SJSA1 (cell line): ENCODE measurements around the gene TPBGL. TPM values are rescaled to one million over a fixed set of nuclear protein-coding genes. Genes with fewer than 3 reads are reported as not detected.
A peak's percentile ranks its signal among the peaks of the same experiment; 100 is the strongest.

Source experiments
- DNase-seq, 2 experiments: peaks; one replicate each; pipeline ENCODE4 v3.0.0-alpha.2; 2015 to 2020; ENCODE audit warnings: low spot score in 2 of 2, low read depth in 1 of 2
- H3K27ac ChIP-seq: fragments of 250-450 bp; sonication (Bioruptor Pico); 2 replicates; pipeline ENCODE4 v1.5.1; 2020; ENCODE audit warnings: mild to moderate bottlenecking, moderate library complexity
- H3K27me3 ChIP-seq: fragments of 250-450 bp; sonication (Bioruptor Pico); replicated peaks from 2 replicates; pipeline ENCODE4 v1.5.1; 2020; ENCODE audit warnings: mild to moderate bottlenecking, moderate library complexity
- H3K36me3 ChIP-seq: fragments of 250-450 bp; sonication (Bioruptor Pico); 2 replicates; pipeline ENCODE4 v1.5.1; 2020; ENCODE audit warnings: mild to moderate bottlenecking
- H3K4me1 ChIP-seq: fragments of 250-450 bp; sonication (Bioruptor Pico); replicated peaks from 2 replicates; pipeline ENCODE4 v1.6.1; 2021; ENCODE audit warnings: mild to moderate bottlenecking
- H3K4me3 ChIP-seq: fragments of 250-450 bp; sonication (Bioruptor Pico); 2 replicates; pipeline ENCODE4 v1.5.1; 2020; ENCODE audit warnings: mild to moderate bottlenecking
- H3K9me3 ChIP-seq: fragments of 250-450 bp; sonication (Bioruptor Pico); replicated peaks from 2 replicates; pipeline ENCODE4 v1.5.1; 2020; ENCODE audit warnings: mild to moderate bottlenecking
- total RNA-seq: library from RNA; depleted of rRNA; stranded (reverse); fragments of >200 nt; shearing (Covaris generic); gene quantifications from 2 replicates; pipeline ENCODE4 v1.2.3, GENCODE V29; 2014; rRNA removed

Gene TPBGL, protein sequence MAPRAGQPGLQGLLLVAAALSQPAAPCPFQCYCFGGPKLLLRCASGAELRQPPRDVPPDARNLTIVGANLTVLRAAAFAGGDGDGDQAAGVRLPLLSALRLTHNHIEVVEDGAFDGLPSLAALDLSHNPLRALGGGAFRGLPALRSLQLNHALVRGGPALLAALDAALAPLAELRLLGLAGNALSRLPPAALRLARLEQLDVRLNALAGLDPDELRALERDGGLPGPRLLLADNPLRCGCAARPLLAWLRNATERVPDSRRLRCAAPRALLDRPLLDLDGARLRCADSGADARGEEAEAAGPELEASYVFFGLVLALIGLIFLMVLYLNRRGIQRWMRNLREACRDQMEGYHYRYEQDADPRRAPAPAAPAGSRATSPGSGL
- total RNA-seq = not detected in 2 replicates

DNA sequence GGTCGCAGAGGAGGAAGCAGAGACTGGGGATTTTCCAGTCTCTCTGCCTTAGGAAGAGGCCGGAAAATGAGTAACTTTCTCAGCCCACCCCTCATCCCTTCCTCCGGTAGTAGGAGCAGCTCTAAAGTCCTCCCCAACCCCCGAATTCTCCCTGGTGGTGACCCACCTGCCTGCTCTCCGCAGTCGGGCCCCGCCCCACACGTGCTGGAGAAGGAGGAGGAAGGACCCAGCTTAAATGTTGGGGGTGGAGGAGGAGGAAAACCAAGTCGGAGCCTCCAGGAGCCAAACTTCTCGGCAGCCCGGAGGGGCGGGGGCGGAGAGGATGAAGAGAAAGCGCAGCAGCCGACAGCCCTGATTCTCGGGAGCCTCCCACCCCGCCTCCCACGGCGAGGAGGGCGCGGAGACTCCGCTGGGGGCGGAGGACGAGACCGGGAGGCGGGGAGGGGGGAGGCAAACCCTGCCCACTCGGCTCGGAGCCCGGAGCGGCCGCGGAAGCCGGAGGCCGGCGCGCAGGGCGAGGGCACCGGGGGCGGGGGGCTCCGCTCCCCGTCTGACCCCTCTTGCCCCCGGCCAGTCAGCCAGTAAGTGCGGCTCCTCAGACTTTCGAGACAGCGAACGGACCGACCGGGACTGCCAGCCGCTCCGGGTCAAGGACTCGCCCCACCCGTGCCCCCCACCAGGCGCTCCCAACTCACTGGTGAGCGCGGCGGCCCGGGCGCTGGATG is at the start of gene TPBGL:
Gene TPBGL (plus strand): TSS at position 464 of the 725 bp plus-strand sequence. CDS start 276 bp downstream, outside the sequence.
- no peaks in the 10 kb centered on the region for H3K9me3 ChIP-seq
- no peak for DNase-seq
- H3K36me3 ChIP-seq = no peaks in the 10 kb centered on the region
- peak within 1 kb of the TSS; percentile 31 for H3K4me3 ChIP-seq
- H3K4me1 ChIP-seq = peaks cover 16% of the 10 kb centered on the region
- H3K27me3 ChIP-seq = peaks cover 15% of the 10 kb centered on the region
- no peak within 1 kb of the TSS for H3K27ac ChIP-seq

DNA sequence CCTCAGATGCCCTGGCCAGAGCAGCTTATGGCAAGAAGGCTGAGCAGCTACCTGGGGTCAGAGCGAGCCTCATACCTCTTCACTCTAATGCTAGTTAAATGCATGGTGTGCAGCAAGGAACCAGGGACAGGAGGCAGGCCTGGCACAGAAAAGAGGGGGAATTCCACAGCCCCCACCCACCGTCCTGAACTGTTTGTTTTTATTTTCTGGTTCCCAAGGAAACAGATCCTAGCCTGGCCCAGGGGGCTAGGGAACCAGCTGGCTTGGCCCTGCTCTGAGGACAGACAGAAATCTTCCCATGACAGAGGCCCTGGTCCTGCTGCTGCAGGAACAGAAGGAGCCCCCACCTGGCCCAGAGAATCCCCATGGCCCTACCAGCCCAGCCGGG is 49.2 kb upstream of the TPBGL start:
- no peak for DNase-seq
- Histone ChIP-seq H3K27me3 (no peaks in the 10 kb centered on the region), H3K27ac (no peak overlapping the region), H3K4me1 (peaks cover 3% of the 10 kb centered on the region), H3K36me3 (no peaks in the 10 kb centered on the region), H3K4me3 (no peak overlapping the region), H3K9me3 (no peaks in the 10 kb centered on the region)

DNA sequence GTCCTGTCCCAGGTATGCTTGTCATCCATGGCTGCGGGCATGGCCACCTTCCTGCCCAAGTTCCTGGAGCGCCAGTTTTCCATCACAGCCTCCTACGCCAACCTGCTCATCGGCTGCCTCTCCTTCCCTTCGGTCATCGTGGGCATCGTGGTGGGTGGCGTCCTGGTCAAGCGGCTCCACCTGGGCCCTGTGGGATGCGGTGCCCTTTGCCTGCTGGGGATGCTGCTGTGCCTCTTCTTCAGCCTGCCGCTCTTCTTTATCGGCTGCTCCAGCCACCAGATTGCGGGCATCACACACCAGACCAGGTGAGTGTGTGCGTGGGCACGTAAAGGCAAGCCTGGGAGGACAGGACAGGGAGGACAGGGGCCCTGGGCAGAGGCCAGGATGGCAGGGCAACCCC is 47.3 kb upstream of the TPBGL start:
- Histone ChIP-seq H3K27ac (no peak overlapping the region), H3K4me1 (peaks cover 9% of the 10 kb centered on the region), H3K27me3 (no peaks in the 10 kb centered on the region), H3K4me3 (no peak overlapping the region), H3K36me3 (no peaks in the 10 kb centered on the region), H3K9me3 (no peaks in the 10 kb centered on the region)
- no peak for DNase-seq

DNA sequence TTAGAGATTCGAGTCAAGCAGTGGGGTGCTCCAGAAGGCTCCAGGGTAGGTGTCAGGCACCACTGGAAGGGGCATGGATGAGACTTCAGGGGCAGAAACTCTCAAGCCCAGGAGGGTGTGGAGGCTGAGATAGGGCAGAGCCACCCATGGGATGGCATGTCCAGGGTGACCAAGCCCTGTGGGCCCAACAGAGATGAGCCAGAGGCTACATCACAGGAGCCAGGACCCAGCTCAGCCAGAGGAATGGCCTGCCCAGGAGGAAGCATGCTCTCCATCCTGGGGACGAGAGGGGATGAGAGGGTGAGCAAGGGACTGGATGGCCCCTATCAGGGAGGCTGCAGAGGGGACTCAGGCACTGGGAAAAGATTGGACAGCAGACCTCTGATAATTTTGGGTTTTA is 46.9 kb upstream of the TPBGL start:
- DNase-seq = no peak
- Histone ChIP-seq H3K36me3 (no peaks in the 10 kb centered on the region), H3K27ac (no peak overlapping the region), H3K27me3 (no peaks in the 10 kb centered on the region), H3K4me3 (no peak overlapping the region), H3K4me1 (peaks cover 9% of the 10 kb centered on the region), H3K9me3 (no peaks in the 10 kb centered on the region)

DNA sequence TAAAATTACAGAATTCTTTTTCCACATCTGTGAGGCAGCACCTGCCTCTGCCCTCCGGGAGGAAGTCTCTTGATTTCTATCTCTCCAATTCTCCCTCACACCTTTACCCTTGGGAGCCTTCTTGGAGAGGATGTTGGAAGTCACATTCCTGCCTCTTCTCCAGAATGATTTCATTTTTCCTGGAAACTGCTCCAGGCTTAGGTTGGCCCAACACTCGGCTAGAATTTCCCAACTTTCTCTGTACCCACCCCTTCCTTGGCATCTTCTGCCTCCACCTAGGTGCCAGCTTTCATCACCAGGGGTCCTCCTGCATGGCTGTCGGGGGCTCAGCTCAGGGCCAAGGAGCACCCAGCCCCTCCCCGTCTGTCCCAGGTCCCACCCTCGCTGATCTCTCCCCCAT is 46.4 kb upstream of the TPBGL start:
- Histone ChIP-seq H3K4me1 (peaks cover 9% of the 10 kb centered on the region), H3K36me3 (no peaks in the 10 kb centered on the region), H3K27me3 (no peaks in the 10 kb centered on the region), H3K4me3 (no peak overlapping the region), H3K9me3 (no peaks in the 10 kb centered on the region), H3K27ac (no peak overlapping the region)
- DNase-seq = no peak

DNA sequence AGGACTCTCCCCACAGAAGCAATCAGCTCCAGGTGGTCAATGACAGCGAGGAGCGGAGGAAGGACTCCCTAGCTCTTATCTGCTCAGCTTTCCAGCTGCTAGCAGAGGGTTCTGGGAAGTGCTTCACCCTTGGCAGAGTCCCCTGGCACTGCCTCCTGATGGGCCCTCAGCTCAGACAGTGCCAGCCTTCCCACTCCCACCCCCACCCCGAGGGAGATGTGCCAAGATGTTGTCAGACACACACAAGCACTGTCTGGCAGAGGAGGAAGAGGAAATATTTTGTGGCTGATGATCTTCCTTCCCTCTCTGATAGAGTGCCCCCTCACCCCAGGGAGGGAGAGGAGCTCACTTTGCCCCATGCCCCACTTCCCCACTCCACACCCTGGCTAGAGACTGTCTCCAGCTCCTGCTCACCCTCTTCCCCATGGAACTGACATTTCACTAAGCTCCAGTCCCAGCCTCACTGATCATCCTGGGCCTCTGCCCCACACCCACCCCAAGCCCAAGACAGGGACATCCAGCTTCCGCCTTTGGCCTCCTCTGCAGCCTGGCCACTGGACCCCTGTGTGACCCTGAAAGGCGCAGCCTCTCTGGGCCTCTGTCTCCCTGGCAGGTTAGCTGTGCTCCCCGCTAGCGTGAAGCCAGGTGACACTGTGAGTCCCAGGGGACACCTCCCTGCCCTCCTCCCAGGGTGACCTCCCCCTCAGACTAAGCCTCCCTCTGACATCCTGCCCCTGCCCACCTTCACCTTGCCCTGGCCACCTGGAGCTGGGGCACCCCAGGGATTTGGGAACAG is 45.2 kb upstream of the TPBGL start:
- Histone ChIP-seq H3K9me3 (no peaks in the 10 kb centered on the region), H3K27ac (no peak overlapping the region), H3K36me3 (no peaks in the 10 kb centered on the region), H3K4me3 (no peak overlapping the region), H3K27me3 (no peaks in the 10 kb centered on the region), H3K4me1 (peaks cover 9% of the 10 kb centered on the region)
- DNase-seq = no peak

DNA sequence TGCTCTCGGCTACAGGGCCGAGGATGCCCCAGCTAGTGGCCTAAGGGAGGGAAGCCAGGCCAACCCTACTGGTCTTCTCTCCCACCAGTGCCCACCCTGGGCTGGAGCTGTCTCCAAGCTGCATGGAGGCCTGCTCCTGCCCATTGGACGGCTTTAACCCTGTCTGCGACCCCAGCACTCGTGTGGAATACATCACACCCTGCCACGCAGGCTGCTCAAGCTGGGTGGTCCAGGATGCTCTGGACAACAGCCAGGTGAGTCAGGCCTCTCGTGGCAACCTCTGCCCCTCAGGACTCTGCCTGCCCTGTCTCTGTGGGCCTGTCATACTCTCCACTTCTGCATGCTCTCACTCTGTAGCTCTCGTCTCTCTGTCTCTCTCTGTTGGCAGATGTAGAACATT is 44.1 kb upstream of the TPBGL start:
- H3K27ac ChIP-seq = no peak overlapping the region
- no peaks in the 10 kb centered on the region for H3K9me3 ChIP-seq
- H3K36me3 ChIP-seq = no peaks in the 10 kb centered on the region
- peak; percentile 19 to 63 for DNase-seq
- peaks cover 9% of the 10 kb centered on the region for H3K4me1 ChIP-seq
- no peaks in the 10 kb centered on the region for H3K27me3 ChIP-seq
- H3K4me3 ChIP-seq = no peak overlapping the region

DNA sequence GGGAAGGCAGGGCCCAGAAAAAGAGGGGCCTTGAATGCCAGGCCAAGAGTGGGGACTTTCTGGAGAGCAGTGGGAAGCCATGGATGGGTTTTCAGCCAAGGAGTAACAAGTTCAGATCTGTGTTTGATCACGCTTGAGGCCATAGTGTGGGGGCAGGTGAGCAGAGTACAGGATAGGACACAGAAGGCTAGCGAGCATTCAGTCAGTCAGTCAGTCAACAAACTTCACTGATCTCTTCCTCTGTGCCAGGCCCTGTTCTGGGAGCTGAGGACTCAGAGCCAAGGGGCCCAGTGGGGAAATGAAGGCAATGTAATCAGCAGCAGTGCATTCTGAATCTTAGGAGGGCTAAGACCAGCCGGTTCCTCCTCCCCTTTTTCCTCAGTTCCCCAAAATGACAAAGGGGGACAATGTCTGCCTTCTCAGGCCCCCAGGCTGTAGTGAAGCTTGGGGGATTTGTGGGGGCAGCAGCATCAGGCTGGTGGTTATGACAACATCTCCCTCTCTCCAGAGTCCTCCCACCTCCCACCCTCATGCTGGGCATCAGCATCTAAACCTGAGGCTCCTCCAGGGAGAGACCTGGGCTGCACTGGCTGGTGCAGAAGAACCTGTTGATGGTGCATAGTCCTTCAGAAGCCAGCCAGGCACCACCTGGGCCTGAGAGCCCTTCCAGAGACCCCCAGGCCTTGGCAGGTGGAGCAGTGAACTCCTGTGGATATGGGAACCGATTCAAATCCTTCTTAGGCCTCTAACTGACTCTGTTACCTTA is 42.9 kb upstream of the TPBGL start:
- Histone ChIP-seq H3K27me3 (no peaks in the 10 kb centered on the region), H3K27ac (no peak overlapping the region), H3K4me1 (peaks cover 9% of the 10 kb centered on the region), H3K36me3 (no peaks in the 10 kb centered on the region), H3K9me3 (no peaks in the 10 kb centered on the region), H3K4me3 (no peak overlapping the region)
- no peak for DNase-seq

DNA sequence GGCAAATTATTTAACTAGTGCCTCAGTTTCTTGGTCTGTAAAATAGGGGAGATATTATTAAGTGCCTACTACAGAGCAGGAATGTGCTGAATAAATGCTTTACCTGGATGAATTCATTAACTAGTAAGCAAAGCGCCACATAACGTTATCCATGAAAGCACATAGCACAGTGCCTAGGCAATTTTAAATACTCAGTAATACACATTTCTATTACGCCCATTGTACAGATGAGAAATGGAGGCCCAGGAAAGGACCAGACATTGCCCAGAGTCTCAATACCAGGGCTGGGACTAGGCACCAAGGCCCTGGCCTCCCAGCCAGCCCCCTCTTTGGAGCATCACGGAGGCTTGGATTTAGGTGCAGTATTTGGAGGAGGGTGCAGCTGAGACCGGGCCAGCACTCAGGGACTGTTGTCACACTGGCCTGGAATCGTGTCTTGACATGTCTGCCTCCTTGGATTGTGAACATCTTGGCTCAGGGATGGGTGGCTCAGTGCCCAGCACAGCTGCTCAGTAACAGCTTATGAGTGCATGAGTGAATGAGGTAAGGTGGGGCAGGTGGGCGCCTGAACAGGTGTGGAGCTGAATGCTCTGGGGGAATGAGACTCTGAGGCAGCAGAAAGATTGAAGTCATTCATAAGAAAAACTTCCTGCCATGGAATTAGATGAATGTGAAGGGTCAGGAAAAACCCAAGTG is 42.1 kb upstream of the TPBGL start:
- DNase-seq = no peak
- Histone ChIP-seq H3K4me3 (no peak overlapping the region), H3K36me3 (no peaks in the 10 kb centered on the region), H3K4me1 (peaks cover 9% of the 10 kb centered on the region), H3K9me3 (no peaks in the 10 kb centered on the region), H3K27me3 (no peaks in the 10 kb centered on the region), H3K27ac (no peak overlapping the region)

DNA sequence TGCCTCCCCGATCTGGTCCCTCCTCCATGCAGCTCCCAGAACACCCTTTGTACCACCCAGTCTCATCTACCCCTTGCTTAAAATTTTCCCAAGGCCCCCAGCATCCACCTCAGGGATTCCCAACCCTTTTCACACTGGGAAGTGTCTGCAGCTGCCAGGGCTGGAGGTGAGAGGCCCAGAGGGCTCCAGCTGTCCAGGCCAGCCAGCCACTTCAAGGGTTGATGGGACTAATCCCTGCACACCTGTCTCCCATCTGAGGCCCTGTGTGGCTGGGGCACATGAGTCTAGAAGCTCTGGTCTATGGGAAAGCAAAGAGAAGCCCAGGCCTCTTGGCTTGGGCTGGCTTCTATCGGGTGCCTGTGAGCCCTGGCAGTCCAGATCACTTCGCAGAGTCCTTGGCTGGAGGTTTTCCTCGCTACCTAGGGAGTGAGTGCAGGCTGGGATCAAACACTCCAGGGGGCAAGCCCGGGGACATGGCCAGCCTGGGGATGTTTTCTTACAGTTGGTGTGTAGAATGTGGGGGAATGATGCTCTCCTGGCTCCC is 41.1 kb upstream of the TPBGL start:
- Histone ChIP-seq H3K4me3 (no peak overlapping the region), H3K27me3 (no peaks in the 10 kb centered on the region), H3K27ac (no peak overlapping the region), H3K9me3 (no peaks in the 10 kb centered on the region), H3K4me1 (peaks cover 9% of the 10 kb centered on the region), H3K36me3 (no peaks in the 10 kb centered on the region)
- DNase-seq = no peak

DNA sequence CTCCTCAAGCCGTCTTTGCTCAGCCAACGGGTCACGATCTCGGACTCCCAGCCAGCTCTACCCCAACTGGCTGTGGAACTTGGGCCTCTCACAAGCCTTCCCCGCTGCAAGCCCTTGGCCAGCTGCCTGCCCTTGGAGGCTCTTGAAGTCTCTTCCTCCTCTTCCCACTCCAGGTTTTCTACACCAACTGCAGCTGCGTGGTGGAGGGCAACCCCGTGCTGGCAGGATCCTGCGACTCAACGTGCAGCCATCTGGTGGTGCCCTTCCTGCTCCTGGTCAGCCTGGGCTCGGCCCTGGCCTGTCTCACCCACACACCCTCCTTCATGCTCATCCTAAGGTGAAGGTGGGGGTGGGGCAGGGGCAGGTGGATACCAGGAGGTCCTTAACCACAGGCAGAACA is 40.5 kb upstream of the TPBGL start:
- H3K36me3 ChIP-seq = no peaks in the 10 kb centered on the region
- no peak overlapping the region for H3K27ac ChIP-seq
- DNase-seq = no peak
- no peaks in the 10 kb centered on the region for H3K27me3 ChIP-seq
- no peak overlapping the region for H3K4me3 ChIP-seq
- H3K4me1 ChIP-seq = peaks cover 9% of the 10 kb centered on the region
- H3K9me3 ChIP-seq = no peaks in the 10 kb centered on the region

DNA sequence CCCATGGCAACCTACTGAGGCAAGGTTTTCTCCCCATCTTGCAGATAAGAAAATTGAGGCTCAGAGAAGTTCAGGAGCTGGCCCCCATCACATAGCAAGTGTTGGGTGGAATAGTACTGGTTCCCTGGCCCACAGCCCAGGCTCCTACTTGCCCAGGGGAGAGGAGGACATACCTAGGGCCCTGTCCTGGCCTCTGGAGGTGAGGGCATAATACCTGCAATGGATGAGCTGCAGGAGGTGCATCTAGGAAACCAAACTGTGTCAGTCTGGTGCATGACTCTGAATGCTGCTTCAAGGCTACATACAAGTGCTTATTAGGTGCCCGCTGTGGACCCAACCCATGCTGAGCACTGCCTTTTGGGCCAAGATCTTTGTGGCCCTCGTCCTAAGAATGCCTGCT is 40.0 kb upstream of the TPBGL start:
- H3K27me3 ChIP-seq = no peaks in the 10 kb centered on the region
- H3K9me3 ChIP-seq = no peaks in the 10 kb centered on the region
- H3K27ac ChIP-seq = no peak overlapping the region
- H3K4me1 ChIP-seq = peaks cover 9% of the 10 kb centered on the region
- H3K36me3 ChIP-seq = no peaks in the 10 kb centered on the region
- no peak overlapping the region for H3K4me3 ChIP-seq
- DNase-seq = no peak

DNA sequence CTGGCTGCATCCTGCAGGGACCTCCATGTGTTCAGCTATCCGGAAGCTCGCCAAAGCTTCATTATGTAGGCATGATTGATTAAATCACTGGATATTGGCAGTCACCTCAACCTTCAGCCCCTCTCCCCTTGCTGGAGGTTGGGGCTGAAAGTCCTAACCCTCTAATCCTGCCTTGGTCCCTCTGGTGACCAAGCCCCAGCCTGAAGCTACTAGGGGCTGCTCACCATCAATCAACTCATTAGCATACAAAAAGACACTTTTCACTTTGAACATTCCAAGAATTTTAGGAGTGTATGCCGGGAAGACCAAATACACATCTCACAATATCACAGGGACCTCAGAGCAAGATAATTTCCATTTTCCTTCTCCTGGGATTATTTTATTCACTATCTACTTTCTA is 38.8 kb upstream of the TPBGL start:
- Histone ChIP-seq H3K27ac (no peak overlapping the region), H3K4me3 (no peak overlapping the region), H3K9me3 (no peaks in the 10 kb centered on the region), H3K4me1 (peaks cover 2% of the 10 kb centered on the region), H3K36me3 (no peaks in the 10 kb centered on the region), H3K27me3 (no peaks in the 10 kb centered on the region)
- DNase-seq = no peak
